HepG2 (cell line): Measurements from ENCODE around the gene ZNF648. TPM values are rescaled to one million over a fixed set of nuclear protein-coding genes. Genes with fewer than 3 reads are reported as not detected.

Experiments used
- ATF1 ChIP-seq: IDR thresholded peaks from 2 replicates; pipeline ENCODE4 v1.6.1; 2016; ENCODE audit warnings: mild to moderate bottlenecking, control low read depth
- ATRX ChIP-seq: sonication (generic); formaldehyde crosslinking; IDR thresholded peaks from 2 replicates; pipeline ENCODE4 v1.4.0; 2020; ENCODE audit warnings: missing genetic modification reagents, borderline replicate concordance
- BORCS8-MEF2B ChIP-seq: sonication (generic); formaldehyde crosslinking; IDR thresholded peaks from 2 replicates; pipeline ENCODE4 v1.8.0; 2022; ENCODE audit warnings: mild to moderate bottlenecking, missing genetic modification reagents
- FOSL1 ChIP-seq: sonication (generic); formaldehyde crosslinking; IDR thresholded peaks from 2 replicates; pipeline ENCODE4 v1.9.0; 2021; ENCODE audit warnings: missing genetic modification reagents, borderline replicate concordance
- GATAD1 ChIP-seq: IDR thresholded peaks from 2 replicates; pipeline ENCODE4 v1.6.1; 2016; ENCODE audit warnings: missing genetic modification reagents, missing compliant biosample characterization
- HHEX ChIP-seq: IDR thresholded peaks from 2 replicates; pipeline ENCODE4 v1.6.1; 2016; ENCODE audit warnings: control low read depth
- KAT8 ChIP-seq: IDR thresholded peaks from 2 replicates; pipeline ENCODE4 v1.6.1; 2016; ENCODE audit warnings: missing genetic modification reagents, missing compliant biosample characterization
- MTA3 ChIP-seq: sonication (generic); formaldehyde crosslinking; IDR thresholded peaks from 2 replicates; pipeline ENCODE4 v1.4.0; 2020; ENCODE audit warnings: missing genetic modification reagents
- NR2F1 ChIP-seq, 2 experiments: fragments of 450-650 bp in 1 of 2; formaldehyde crosslinking in 1 of 2; IDR thresholded peaks; 2 replicates each; pipeline versions ENCODE4 v1.5.0 to v1.6.1; 2016 to 2020; ENCODE audit warnings: mild to moderate bottlenecking in 1 of 2, missing compliant biosample characterization in 1 of 2, missing genetic modification reagents in 1 of 2, moderate library complexity in 1 of 2
- PHF20 ChIP-seq: sonication (generic); formaldehyde crosslinking; IDR thresholded peaks from 2 replicates; pipeline ENCODE4 v1.5.0; 2020; ENCODE audit warnings: mild to moderate bottlenecking, missing genetic modification reagents
- SOX6 ChIP-seq, 2 experiments: fragments of 450-650 bp in 1 of 2; sonication (generic) in 1 of 2; formaldehyde crosslinking in 1 of 2; IDR thresholded peaks; 2 replicates each; pipeline versions ENCODE4 v1.4.0 to v1.6.1; 2017 to 2020; ENCODE audit warnings: antibody characterized with exemption in 1 of 2, mild to moderate bottlenecking in 1 of 2, missing genetic modification reagents in 1 of 2
- TARDBP ChIP-seq: sonication (generic); formaldehyde crosslinking; IDR thresholded peaks from 2 replicates; pipeline ENCODE4 v1.8.0; 2022; ENCODE audit warnings: mild to moderate bottlenecking, missing genetic modification reagents
- WIZ ChIP-seq: sonication (generic); formaldehyde crosslinking; IDR thresholded peaks from 2 replicates; pipeline ENCODE4 v1.5.1; 2020; ENCODE audit warnings: mild to moderate bottlenecking, missing genetic modification reagents
- ZMYM4 ChIP-seq: sonication (generic); formaldehyde crosslinking; IDR thresholded peaks from 2 replicates; pipeline ENCODE4 v1.8.1; 2023; ENCODE audit warnings: mild to moderate bottlenecking, missing genetic modification reagents
- ZNF207 ChIP-seq: fragments of 450-650 bp; IDR thresholded peaks from 2 replicates; pipeline ENCODE4 v1.6.1; 2016; ENCODE audit warnings: antibody characterized with exemption, borderline replicate concordance
- ZNF263 ChIP-seq: sonication (generic); formaldehyde crosslinking; IDR thresholded peaks from 2 replicates; pipeline ENCODE4 v1.4.0; 2020; ENCODE audit warnings: missing genetic modification reagents
- ZNF34 ChIP-seq: sonication (generic); formaldehyde crosslinking; IDR thresholded peaks from 2 replicates; pipeline ENCODE4 v1.4.0; 2020; ENCODE audit warnings: mild to moderate bottlenecking, missing genetic modification reagents, borderline replicate concordance
- ZNF883 ChIP-seq: sonication (generic); formaldehyde crosslinking; IDR thresholded peaks from 2 replicates; pipeline ENCODE4 v1.5.1; 2020; ENCODE audit warnings: mild to moderate bottlenecking, missing genetic modification reagents; ENCODE audit errors: not compliant biosample characterization
- ZSCAN31 ChIP-seq: sonication (generic); formaldehyde crosslinking; IDR thresholded peaks from 2 replicates; pipeline ENCODE4 v1.5.0; 2020; ENCODE audit warnings: low read depth, mild to moderate bottlenecking, missing genetic modification reagents
- polyA plus RNA-seq, 8 experiments: library from polyadenylated mRNA; depleted of rRNA in 3 of 8; stranded (reverse) in 7 of 8; unstranded in 1 of 8; fragments of >200 nt; fragmentation: Illumina TruSeq in 4 of 8; extraction: Trizol in 4 of 8; gene quantifications; 2 replicates each; pipeline versions ENCODE4 v1.2.1 to v1.2.3, GENCODE V29; 2011 to 2016; ENCODE audit warnings: low read depth in 4 of 8, missing spikeins in 1 of 8, mixed read lengths in 1 of 8; ENCODE audit not compliant: insufficient read depth in 1 of 8
- total RNA-seq, 5 experiments: library from RNA; depleted of rRNA; stranded (reverse); fragments of >200 nt; fragmentation: Illumina TruSeq; extraction: Trizol; gene quantifications; 2 replicates each; pipeline ENCODE4 v1.2.3, GENCODE V29; 2016; ENCODE audit warnings: low read depth in 1 of 5
- TF ChIP-seq, protein P1 (sequence below): sonication (generic); formaldehyde crosslinking; IDR thresholded peaks from 2 replicates; pipeline ENCODE4; 2020; ENCODE audit warnings: missing genetic modification reagents, mild to moderate bottlenecking, borderline replicate concordance
- TF ChIP-seq, protein P2 (sequence below): IDR thresholded peaks from 2 replicates; pipeline ENCODE4 v1.6.1; 2018; ENCODE audit warnings: missing genetic modification reagents, mild to moderate bottlenecking, missing compliant biosample characterization
- TF ChIP-seq, protein P3 (sequence below): sonication (generic); formaldehyde crosslinking; IDR thresholded peaks from 2 replicates; pipeline ENCODE4 v1.4.0; 2020; ENCODE audit warnings: missing genetic modification reagents, mild to moderate bottlenecking, borderline replicate concordance
- TF ChIP-seq, protein P4 (sequence below): IDR thresholded peaks from 2 replicates; pipeline ENCODE4 v1.6.1; 2016; ENCODE audit warnings: missing genetic modification reagents, missing compliant biosample characterization

Gene ZNF648
- total and polyA plus RNA-seq, 2 of the 13 experiments (the other 11 are each of a cell fraction or from before 2014, with no cell fraction given), result 0.13 to 0.37 TPM

DNA sequence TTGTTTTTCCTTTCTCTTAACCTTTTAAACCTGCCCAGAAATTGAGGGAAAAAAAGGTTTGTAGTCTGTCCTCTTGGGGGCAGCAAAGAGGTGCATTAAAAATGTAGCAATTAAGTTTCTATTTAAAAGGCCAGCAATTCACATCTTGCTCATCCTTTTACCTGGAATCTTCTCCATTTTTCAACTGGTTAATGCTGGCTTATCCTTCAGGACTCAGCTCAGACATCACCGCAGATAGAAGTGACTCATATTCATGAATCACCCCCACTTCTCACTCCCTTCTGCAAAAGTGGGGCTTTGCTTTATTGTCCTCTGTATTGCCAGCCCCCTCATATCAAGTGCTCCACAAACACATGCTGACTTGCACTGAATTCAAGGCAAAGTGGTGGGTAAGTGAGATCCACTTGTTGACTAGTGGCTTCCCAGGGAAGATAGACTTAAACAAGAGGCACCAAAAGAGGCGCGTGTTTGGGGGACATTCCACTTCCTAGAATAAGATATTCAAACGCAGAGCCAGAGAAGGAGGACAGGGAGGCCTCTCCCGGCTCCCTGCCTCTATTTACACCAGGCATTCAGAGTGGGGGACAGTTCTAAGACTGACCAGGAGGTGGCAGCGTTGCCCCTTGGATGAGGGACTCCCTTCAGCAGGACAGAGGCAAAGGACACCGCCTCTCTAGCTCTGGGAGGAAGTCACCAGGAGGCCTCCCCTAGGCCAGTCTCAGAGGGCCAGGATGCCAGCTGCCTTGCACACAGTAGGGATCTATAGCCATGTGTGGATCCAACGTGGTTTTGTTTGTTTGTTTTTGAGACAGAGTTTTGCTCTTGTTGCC, 23.2 kb upstream of the ZNF648 start (continued):
- TF ChIP-seq, protein P1, sequence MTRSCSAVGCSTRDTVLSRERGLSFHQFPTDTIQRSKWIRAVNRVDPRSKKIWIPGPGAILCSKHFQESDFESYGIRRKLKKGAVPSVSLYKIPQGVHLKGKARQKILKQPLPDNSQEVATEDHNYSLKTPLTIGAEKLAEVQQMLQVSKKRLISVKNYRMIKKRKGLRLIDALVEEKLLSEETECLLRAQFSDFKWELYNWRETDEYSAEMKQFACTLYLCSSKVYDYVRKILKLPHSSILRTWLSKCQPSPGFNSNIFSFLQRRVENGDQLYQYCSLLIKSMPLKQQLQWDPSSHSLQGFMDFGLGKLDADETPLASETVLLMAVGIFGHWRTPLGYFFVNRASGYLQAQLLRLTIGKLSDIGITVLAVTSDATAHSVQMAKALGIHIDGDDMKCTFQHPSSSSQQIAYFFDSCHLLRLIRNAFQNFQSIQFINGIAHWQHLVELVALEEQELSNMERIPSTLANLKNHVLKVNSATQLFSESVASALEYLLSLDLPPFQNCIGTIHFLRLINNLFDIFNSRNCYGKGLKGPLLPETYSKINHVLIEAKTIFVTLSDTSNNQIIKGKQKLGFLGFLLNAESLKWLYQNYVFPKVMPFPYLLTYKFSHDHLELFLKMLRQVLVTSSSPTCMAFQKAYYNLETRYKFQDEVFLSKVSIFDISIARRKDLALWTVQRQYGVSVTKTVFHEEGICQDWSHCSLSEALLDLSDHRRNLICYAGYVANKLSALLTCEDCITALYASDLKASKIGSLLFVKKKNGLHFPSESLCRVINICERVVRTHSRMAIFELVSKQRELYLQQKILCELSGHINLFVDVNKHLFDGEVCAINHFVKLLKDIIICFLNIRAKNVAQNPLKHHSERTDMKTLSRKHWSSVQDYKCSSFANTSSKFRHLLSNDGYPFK (CRISPR knock-in tag), result peak; percentile 49; the same call in 1 of the 2 replicates
- TF ChIP-seq MTA3 (CRISPR knock-in tag) (no peak), SOX6 (IDR thresholded peaks at IDR 0.05) (no peak), SOX6 (CRISPR knock-in tag; IDR thresholded peaks at IDR 0.05) (peak; percentile 31; the same call in 1 of the 2 replicates), KAT8 (CRISPR knock-in tag) (no peak), HHEX (CRISPR knock-in tag) (no peak), GATAD1 (CRISPR knock-in tag) (no peak), ZMYM4 (peak; percentile 37; the same call in 1 of the 2 replicates), WIZ (no peak), FOSL1 (CRISPR knock-in tag) (no peak), ATF1 (CRISPR knock-in tag) (no peak), BORCS8-MEF2B (0 out of 2 replicates have a peak, but pooled peaks have one; percentile 20), ZNF34 (no peak), ZNF883 (CRISPR knock-in tag) (no peak), NR2F1 (CRISPR knock-in tag; IDR thresholded peaks at IDR 0.05) (no peak), ZNF207 (no peak), ZSCAN31 (CRISPR knock-in tag) (0 out of 2 replicates have a peak, but pooled peaks have one; percentile 34), PHF20 (CRISPR knock-in tag) (0 out of 2 replicates have a peak, but pooled peaks have one; percentile 21), TARDBP (CRISPR knock-in tag) (peak; percentile 11; the same call in 1 of the 2 replicates), ATRX (CRISPR knock-in tag) (no peak), ZNF263 (CRISPR knock-in tag) (peak; percentile 88)
- TF ChIP-seq, protein P2, sequence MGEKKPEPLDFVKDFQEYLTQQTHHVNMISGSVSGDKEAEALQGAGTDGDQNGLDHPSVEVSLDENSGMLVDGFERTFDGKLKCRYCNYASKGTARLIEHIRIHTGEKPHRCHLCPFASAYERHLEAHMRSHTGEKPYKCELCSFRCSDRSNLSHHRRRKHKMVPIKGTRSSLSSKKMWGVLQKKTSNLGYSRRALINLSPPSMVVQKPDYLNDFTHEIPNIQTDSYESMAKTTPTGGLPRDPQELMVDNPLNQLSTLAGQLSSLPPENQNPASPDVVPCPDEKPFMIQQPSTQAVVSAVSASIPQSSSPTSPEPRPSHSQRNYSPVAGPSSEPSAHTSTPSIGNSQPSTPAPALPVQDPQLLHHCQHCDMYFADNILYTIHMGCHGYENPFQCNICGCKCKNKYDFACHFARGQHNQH (CRISPR knock-in tag), result peak; percentile 46; the same call in 1 of the 2 replicates
- TF ChIP-seq, protein P3, sequence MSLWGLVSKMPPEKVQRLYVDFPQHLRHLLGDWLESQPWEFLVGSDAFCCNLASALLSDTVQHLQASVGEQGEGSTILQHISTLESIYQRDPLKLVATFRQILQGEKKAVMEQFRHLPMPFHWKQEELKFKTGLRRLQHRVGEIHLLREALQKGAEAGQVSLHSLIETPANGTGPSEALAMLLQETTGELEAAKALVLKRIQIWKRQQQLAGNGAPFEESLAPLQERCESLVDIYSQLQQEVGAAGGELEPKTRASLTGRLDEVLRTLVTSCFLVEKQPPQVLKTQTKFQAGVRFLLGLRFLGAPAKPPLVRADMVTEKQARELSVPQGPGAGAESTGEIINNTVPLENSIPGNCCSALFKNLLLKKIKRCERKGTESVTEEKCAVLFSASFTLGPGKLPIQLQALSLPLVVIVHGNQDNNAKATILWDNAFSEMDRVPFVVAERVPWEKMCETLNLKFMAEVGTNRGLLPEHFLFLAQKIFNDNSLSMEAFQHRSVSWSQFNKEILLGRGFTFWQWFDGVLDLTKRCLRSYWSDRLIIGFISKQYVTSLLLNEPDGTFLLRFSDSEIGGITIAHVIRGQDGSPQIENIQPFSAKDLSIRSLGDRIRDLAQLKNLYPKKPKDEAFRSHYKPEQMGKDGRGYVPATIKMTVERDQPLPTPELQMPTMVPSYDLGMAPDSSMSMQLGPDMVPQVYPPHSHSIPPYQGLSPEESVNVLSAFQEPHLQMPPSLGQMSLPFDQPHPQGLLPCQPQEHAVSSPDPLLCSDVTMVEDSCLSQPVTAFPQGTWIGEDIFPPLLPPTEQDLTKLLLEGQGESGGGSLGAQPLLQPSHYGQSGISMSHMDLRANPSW (CRISPR knock-in tag), result 0 out of 2 replicates have a peak, but pooled peaks have one; percentile 40
- TF ChIP-seq, protein P4, sequence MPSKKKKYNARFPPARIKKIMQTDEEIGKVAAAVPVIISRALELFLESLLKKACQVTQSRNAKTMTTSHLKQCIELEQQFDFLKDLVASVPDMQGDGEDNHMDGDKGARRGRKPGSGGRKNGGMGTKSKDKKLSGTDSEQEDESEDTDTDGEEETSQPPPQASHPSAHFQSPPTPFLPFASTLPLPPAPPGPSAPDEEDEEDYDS (CRISPR knock-in tag), result no peak
